ENCODE data around the gene PSD2. TPM values are rescaled to one million over a fixed set of nuclear protein-coding genes. Genes with fewer than 3 reads are reported as not detected.

PSD2 gene
- total and polyA plus RNA-seq, 5 donors from 2014 or later, result not detected

DNA sequence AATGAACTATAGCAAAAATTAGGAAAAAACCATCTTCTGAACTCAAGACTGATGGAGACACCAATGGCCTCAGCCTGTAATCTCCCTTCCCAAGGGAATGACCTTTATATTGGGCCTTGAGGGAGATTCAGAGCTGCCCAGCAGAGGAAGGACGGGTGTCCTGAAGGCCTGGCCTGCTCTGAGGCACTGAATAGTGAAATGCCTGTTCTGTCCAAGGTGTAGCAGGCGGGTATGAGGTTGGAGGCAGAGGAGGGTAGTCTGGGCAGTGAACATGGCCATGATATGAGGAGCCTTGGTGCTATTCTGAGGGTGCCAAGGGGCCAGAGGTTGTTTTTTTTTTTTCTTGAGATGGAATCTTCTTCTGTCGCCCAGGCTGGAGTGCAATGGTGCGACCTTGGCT lies 25.0 kb downstream of the PSD2 start:
- Histone ChIP-seq H3K27ac (ENCODE audit: insufficient read depth, low read length, poor library complexity, severe bottlenecking) (no peak overlapping the region), H3K4me1 (ENCODE audit: control insufficient read depth, insufficient read depth, low read length, poor library complexity, severe bottlenecking) (no peaks in the 10 kb centered on the region), H3K4me3 (ENCODE audit: low read depth, low read length) (no peak overlapping the region), H3K36me3 (ENCODE audit: control insufficient read depth, insufficient read depth, low read length) (no peaks in the 10 kb centered on the region), H3K9me3 (ENCODE audit: control insufficient read depth in 2 of 2, low read length in 2 of 2) (peaks cover 0 to 2% of the 10 kb centered on the region in 2 experiments), H3K27me3 (ENCODE audit: control insufficient read depth, insufficient read depth, low read length) (peaks cover 2% of the 10 kb centered on the region)
- no peak overlapping the region for H3K4me3 Mint-ChIP-seq
- peaks cover 0 to 11% (median 1%) of the 10 kb centered on the region in 7 donors for H3K9me3 Mint-ChIP-seq
- no peaks in the 10 kb centered on the region for H3K4me1 Mint-ChIP-seq
- no peak for ATAC-seq (ENCODE audit: low read depth in 2 of 2)
- H3K36me3 Mint-ChIP-seq, result no peaks in the 10 kb centered on the region
- no peak overlapping the region for H3K27ac Mint-ChIP-seq
- DNase-seq, result no peak
- peaks cover 11% of the 10 kb centered on the region for H3K27me3 Mint-ChIP-seq

DNA sequence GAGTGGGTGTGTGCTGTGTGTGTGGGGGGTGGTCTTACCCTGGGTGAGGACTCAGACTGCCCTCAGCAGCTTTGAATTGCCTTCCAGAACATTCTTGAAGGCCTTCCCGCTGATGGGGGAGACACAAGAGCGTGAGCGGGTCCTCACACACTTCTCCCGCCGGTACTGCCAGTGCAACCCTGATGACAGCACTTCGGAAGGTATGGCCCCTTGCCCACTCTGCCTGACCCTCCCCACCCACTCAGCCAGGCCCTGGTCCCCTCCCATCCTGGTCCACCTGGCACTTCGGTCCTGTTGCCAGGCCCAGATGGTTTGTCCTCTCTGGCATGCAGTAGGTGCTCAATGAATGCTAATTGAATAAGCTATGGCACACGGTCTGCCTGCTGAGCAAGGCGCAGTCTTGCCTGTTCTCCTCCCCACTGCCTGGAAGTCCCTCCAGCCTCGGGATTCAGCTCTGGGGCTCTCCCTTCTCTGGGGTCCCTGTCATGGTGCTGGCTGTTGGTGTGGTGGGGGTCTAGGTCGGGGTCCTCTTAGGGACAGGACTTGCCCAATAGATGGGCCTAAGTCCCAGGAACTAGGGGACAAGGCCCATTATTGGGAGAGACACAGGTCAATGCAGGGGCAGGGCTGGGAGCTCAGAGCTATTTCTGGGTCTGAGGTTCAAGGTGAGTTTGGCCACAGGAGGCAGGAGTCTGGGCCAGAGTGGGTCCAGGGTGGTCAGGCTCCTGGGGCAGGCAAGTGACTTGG lies 26.4 kb downstream of the PSD2 start:
- H3K27me3 Mint-ChIP-seq, result peaks cover 17% of the 10 kb centered on the region
- Histone ChIP-seq H3K27ac (ENCODE audit: insufficient read depth, low read length, poor library complexity, severe bottlenecking) (no peak overlapping the region), H3K4me1 (ENCODE audit: control insufficient read depth, insufficient read depth, low read length, poor library complexity, severe bottlenecking) (no peaks in the 10 kb centered on the region), H3K4me3 (ENCODE audit: low read depth, low read length) (no peak overlapping the region), H3K9me3 (ENCODE audit: control insufficient read depth in 2 of 2, low read length in 2 of 2) (peaks cover 0 to 2% of the 10 kb centered on the region in 2 experiments), H3K36me3 (ENCODE audit: control insufficient read depth, insufficient read depth, low read length) (no peaks in the 10 kb centered on the region), H3K27me3 (ENCODE audit: control insufficient read depth, insufficient read depth, low read length) (peaks cover 2% of the 10 kb centered on the region)
- no peak overlapping the region for H3K27ac Mint-ChIP-seq
- H3K36me3 Mint-ChIP-seq, result no peaks in the 10 kb centered on the region
- no peak overlapping the region for H3K4me3 Mint-ChIP-seq
- H3K4me1 Mint-ChIP-seq, result no peaks in the 10 kb centered on the region
- DNase-seq (no peak), ATAC-seq (ENCODE audit: low read depth in 2 of 2) (no peak)
- H3K9me3 Mint-ChIP-seq, result peaks cover 0 to 11% (median 1%) of the 10 kb centered on the region in 7 donors

DNA sequence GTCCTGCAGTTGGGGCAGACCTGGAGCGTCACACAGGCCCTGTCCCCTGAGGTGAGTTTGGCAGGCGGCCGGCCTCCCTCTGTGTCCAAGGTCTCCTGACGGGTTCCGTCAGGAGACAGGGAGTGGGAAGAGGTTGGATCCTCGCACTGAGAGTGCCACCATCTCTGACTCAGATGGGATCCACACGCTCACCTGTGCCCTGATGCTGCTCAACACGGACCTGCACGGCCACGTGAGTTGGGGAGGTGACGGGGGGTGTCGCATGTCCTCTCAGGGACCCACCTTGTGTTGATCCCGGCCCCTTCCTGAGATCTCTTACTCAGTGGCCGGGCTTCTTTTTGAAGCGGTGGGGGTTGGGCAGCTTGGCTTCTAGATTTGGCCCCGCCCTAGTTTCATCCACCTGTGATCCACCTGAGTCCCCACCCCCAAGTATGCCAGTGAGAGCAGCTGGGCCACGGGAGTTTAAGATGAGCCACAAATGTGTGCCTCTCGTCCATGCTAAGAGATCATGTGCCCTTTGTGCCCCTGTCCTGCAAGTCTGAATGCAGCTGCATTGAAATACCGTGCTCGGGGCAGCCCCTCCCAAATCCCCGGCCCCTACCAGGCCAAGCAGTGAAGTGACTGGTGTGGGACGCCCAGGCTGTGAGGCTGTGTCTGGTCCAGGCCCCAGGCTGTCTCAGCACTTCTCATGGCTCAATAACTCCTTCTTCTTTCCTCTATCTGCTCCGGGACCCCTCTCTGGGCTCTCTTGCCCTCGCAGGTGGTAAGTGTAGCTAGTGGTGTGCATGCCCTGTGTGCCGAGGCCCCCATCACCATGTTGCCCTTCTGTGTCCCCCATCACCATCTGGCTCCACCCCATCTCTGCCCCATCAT lies 27.2 kb downstream of the PSD2 start:
- Mint-ChIP-seq H3K4me3 (no peak overlapping the region), H3K27ac (no peak overlapping the region), H3K9me3 (peaks cover 0 to 11% (median 1%) of the 10 kb centered on the region in 7 donors), H3K27me3 (peaks cover 17% of the 10 kb centered on the region), H3K36me3 (no peaks in the 10 kb centered on the region), H3K4me1 (no peaks in the 10 kb centered on the region)
- peaks cover 2% of the 10 kb centered on the region for H3K27me3 ChIP-seq (ENCODE audit: control insufficient read depth, insufficient read depth, low read length)
- no peak overlapping the region for H3K4me3 ChIP-seq (ENCODE audit: low read depth, low read length)
- no peak overlapping the region for H3K27ac ChIP-seq (ENCODE audit: insufficient read depth, low read length, poor library complexity, severe bottlenecking)
- ATAC-seq (ENCODE audit: low read depth in 2 of 2), result no peak
- no peaks in the 10 kb centered on the region for H3K4me1 ChIP-seq (ENCODE audit: control insufficient read depth, insufficient read depth, low read length, poor library complexity, severe bottlenecking)
- no peaks in the 10 kb centered on the region for H3K36me3 ChIP-seq (ENCODE audit: control insufficient read depth, insufficient read depth, low read length)
- DNase-seq, result no peak
- H3K9me3 ChIP-seq (ENCODE audit: control insufficient read depth in 2 of 2, low read length in 2 of 2), result peaks cover 0 to 2% of the 10 kb centered on the region in 2 experiments

DNA sequence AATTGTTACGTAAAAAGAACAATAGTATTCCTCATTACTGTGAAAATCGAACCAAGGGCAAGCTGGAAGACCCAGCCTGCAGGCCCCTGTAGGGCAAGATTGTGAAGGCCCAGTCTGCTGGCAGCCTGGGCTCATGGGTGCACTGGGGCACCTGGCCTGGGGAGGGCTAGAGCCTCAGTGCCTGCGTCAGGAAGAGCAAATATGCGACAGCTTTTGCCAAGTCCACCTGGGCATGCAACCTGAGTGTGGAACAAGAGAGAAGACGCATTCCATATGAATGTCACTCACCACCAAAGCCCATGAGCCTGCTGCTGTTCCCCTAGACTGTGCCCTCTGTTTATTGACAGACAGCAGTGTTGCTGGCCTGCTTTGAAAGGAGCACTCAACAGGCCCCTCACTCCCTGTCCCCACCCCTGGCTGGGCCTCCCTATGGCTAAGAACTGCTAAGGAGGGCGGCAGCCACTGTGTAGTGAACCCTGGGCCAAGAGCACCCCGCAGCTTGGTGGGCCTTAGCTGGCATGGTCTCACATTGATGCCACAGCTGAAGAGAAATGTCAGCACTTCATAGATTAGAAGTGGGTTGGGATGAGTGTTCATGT lies 28.2 kb downstream of the PSD2 start:
- Histone ChIP-seq H3K4me1 (ENCODE audit: control insufficient read depth, insufficient read depth, low read length, poor library complexity, severe bottlenecking) (no peaks in the 10 kb centered on the region), H3K27ac (ENCODE audit: insufficient read depth, low read length, poor library complexity, severe bottlenecking) (no peak overlapping the region), H3K27me3 (ENCODE audit: control insufficient read depth, insufficient read depth, low read length) (peaks cover 2% of the 10 kb centered on the region), H3K4me3 (ENCODE audit: low read depth, low read length) (no peak overlapping the region), H3K36me3 (ENCODE audit: control insufficient read depth, insufficient read depth, low read length) (no peaks in the 10 kb centered on the region), H3K9me3 (ENCODE audit: control insufficient read depth in 2 of 2, low read length in 2 of 2) (peaks cover 0 to 2% of the 10 kb centered on the region in 2 experiments)
- no peak for ATAC-seq (ENCODE audit: low read depth in 2 of 2)
- H3K27ac Mint-ChIP-seq, result no peak overlapping the region
- no peaks in the 10 kb centered on the region for H3K4me1 Mint-ChIP-seq
- no peaks in the 10 kb centered on the region for H3K36me3 Mint-ChIP-seq
- H3K27me3 Mint-ChIP-seq, result peaks cover 17% of the 10 kb centered on the region
- no peak overlapping the region for H3K4me3 Mint-ChIP-seq
- peaks cover 0 to 7% (median 0%) of the 10 kb centered on the region in 7 donors for H3K9me3 Mint-ChIP-seq
- DNase-seq, result no peak

DNA sequence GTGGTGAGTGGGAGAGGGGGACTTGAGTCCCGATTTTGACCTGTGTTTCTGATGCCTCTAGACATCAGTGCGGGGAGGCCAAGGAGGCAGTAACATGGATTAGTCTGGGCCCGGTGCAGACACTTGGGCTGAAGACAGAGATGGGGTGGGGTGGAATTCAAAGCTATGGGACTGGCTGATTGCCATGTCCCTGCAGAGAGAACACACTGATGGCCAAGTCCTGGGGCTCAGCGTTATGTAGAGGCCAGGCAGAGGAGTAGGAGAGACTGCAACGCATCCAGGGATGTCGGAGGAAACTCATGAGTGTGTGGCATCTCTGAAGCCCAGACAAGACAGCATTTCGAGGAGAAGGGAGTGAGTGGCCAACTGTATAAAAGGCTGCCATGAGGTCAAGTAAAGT lies 30.1 kb downstream of the PSD2 start:
- Histone ChIP-seq H3K36me3 (ENCODE audit: control insufficient read depth, insufficient read depth, low read length) (no peaks in the 10 kb centered on the region), H3K4me1 (ENCODE audit: control insufficient read depth, insufficient read depth, low read length, poor library complexity, severe bottlenecking) (no peaks in the 10 kb centered on the region), H3K4me3 (ENCODE audit: low read depth, low read length) (no peak overlapping the region), H3K27me3 (ENCODE audit: control insufficient read depth, insufficient read depth, low read length) (no peaks in the 10 kb centered on the region), H3K27ac (ENCODE audit: insufficient read depth, low read length, poor library complexity, severe bottlenecking) (no peak overlapping the region), H3K9me3 (ENCODE audit: control insufficient read depth in 2 of 2, low read length in 2 of 2) (no peaks in the 10 kb centered on the region)
- DNase-seq (no peak), ATAC-seq (ENCODE audit: low read depth in 2 of 2) (no peak)
- no peaks in the 10 kb centered on the region for H3K36me3 Mint-ChIP-seq
- peaks cover 0 to 2% (median 0%) of the 10 kb centered on the region in 7 donors for H3K9me3 Mint-ChIP-seq
- H3K27me3 Mint-ChIP-seq, result peaks cover 10% of the 10 kb centered on the region
- no peaks in the 10 kb centered on the region for H3K4me1 Mint-ChIP-seq
- H3K27ac Mint-ChIP-seq, result no peak overlapping the region
- peak overlapping the region in 1 of 4 donors; percentile 39 for H3K4me3 Mint-ChIP-seq

DNA sequence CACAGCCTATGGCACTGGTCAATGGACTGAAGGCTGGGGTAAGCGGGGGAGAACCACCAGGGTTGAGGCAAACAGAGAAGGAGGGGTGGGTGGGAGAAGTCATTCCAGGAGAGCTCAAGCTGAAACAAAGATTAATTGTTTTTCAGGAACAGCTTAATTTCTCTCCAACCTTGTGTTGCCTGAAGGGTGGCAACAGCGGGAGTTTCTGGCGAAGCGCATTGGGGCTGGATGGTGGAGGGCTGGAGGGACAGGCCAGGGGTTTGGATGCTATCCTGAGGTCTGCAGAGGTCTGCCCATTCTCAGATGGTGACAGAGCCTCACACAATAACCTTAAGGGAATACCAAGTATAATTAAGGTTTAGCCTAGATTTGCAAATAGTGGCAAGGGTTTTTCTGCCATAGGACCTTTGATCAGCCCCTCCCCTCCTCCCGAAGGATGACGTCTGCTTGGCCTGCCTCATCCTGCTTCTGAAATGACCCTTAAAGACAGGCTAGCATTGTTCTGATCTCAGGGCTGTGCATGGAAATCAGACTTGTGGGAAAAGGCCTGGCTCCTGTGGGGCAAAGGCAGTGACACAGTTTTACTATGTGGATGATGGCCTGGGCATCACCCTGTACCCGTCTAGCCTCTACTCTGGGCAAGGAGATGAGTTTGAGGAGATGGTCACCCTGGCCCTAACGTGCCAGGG lies 32.7 kb downstream of the PSD2 start:
- no peaks in the 10 kb centered on the region for H3K4me1 ChIP-seq (ENCODE audit: control insufficient read depth, insufficient read depth, low read length, poor library complexity, severe bottlenecking)
- no peaks in the 10 kb centered on the region for H3K9me3 ChIP-seq (ENCODE audit: control insufficient read depth in 2 of 2, low read length in 2 of 2)
- no peak for DNase-seq
- Mint-ChIP-seq H3K9me3 (peaks cover 0 to 2% (median 0%) of the 10 kb centered on the region in 7 donors), H3K27ac (peak overlapping the region in 1 of 3 donors; percentile 74), H3K36me3 (no peaks in the 10 kb centered on the region), H3K27me3 (peaks cover 25% of the 10 kb centered on the region), H3K4me1 (no peaks in the 10 kb centered on the region), H3K4me3 (no peak overlapping the region)
- no peak overlapping the region for H3K27ac ChIP-seq (ENCODE audit: insufficient read depth, low read length, poor library complexity, severe bottlenecking)
- no peak overlapping the region for H3K4me3 ChIP-seq (ENCODE audit: low read depth, low read length)
- no peaks in the 10 kb centered on the region for H3K36me3 ChIP-seq (ENCODE audit: control insufficient read depth, insufficient read depth, low read length)
- ATAC-seq (ENCODE audit: low read depth in 2 of 2), result no peak
- peaks cover 5% of the 10 kb centered on the region for H3K27me3 ChIP-seq (ENCODE audit: control insufficient read depth, insufficient read depth, low read length)

DNA sequence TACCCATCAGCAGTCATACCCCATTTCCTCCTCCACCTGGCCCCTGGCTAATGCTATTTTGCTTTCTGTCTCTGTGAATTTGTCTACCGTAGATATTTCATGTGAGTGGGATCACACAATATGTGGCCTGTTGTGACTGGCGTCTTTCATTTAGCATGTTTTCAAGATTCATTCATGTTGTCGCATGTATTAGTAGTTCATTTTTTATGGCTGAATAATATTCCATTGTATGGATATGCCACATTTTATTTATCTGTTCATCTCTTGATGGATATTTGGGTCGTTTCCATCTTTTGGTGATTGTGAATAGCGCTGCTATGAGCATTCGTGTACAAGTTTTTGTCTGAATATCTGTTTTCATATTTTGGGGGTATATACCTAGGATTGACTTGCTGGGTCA lies 33.9 kb downstream of the PSD2 start:
- no peak overlapping the region for H3K27ac Mint-ChIP-seq
- DNase-seq (no peak), ATAC-seq (ENCODE audit: low read depth in 2 of 2) (no peak)
- Histone ChIP-seq H3K27me3 (ENCODE audit: control insufficient read depth, insufficient read depth, low read length) (peaks cover 5% of the 10 kb centered on the region), H3K36me3 (ENCODE audit: control insufficient read depth, insufficient read depth, low read length) (no peaks in the 10 kb centered on the region), H3K4me1 (ENCODE audit: control insufficient read depth, insufficient read depth, low read length, poor library complexity, severe bottlenecking) (no peaks in the 10 kb centered on the region), H3K9me3 (ENCODE audit: control insufficient read depth in 2 of 2, low read length in 2 of 2) (no peaks in the 10 kb centered on the region), H3K4me3 (ENCODE audit: low read depth, low read length) (no peak overlapping the region), H3K27ac (ENCODE audit: insufficient read depth, low read length, poor library complexity, severe bottlenecking) (no peak overlapping the region)
- H3K4me1 Mint-ChIP-seq, result no peaks in the 10 kb centered on the region
- H3K9me3 Mint-ChIP-seq, result peaks cover 0 to 2% (median 0%) of the 10 kb centered on the region in 7 donors
- H3K36me3 Mint-ChIP-seq, result no peaks in the 10 kb centered on the region
- H3K27me3 Mint-ChIP-seq, result peaks cover 25% of the 10 kb centered on the region
- no peak overlapping the region for H3K4me3 Mint-ChIP-seq
